Thyroid gland (tissue), 4 donors: ENCODE measurements around the gene BBS7. TPM values are rescaled to one million over a fixed set of nuclear protein-coding genes. Genes with fewer than 3 reads are reported as not detected.

Experiments used
- DNase-seq, 2 donors: peaks; one replicate each; pipeline ENCODE4 v3.0.0-alpha.2; 2019
- H3K27ac ChIP-seq, 3 donors: fragments of 200-600 bp; sonication (generic); 1 replicate in 2 of 3; 2 replicates in 1 of 3; pipeline ENCODE4 v1.5.1; 2016 to 2019; ENCODE audit warnings: mild to moderate bottlenecking in 1 of 3, moderate library complexity in 1 of 3
- H3K27me3 ChIP-seq: fragments of 200-600 bp; sonication (generic); one replicate; pipeline ENCODE4 v1.5.1; 2019
- H3K36me3 ChIP-seq, 2 donors: fragments of 200-600 bp; sonication (generic); one replicate each; pipeline ENCODE4 v1.5.1; 2016 to 2019
- H3K4me1 ChIP-seq, 2 donors: fragments of 200-600 bp; sonication (generic); one replicate each; pipeline ENCODE4 v1.5.1; 2017 to 2019
- H3K4me3 ChIP-seq, 3 donors: fragments of 200-600 bp; sonication (generic); replicated peaks in 1 of 3; 1 replicate in 2 of 3; 2 replicates in 1 of 3; pipeline ENCODE4 v1.5.1; 2016; ENCODE audit warnings: mild to moderate bottlenecking in 1 of 3
- H3K9me3 ChIP-seq: fragments of 200-600 bp; sonication (generic); one replicate; pipeline ENCODE4 v1.5.1; 2017
- CTCF ChIP-seq, 6 experiments: fragments of 200-600 bp in 3 of 6; fragments of 450-650 bp in 3 of 6; sonication (generic) in 3 of 6; IDR thresholded peaks; one replicate each; pipeline ENCODE4 v1.5.1; 2016 to 2019; ENCODE audit warnings: antibody characterized with exemption in 6 of 6, mild to moderate bottlenecking in 2 of 6, inconsistent platforms in 1 of 6, moderate library complexity in 1 of 6
- POLR2A ChIP-seq, 2 donors: fragments of 450-650 bp; IDR thresholded peaks; one replicate each; pipeline ENCODE4 v1.6.1; 2017; ENCODE audit warnings: antibody characterized with exemption in 2 of 2, mild to moderate bottlenecking in 2 of 2, moderate library complexity in 1 of 2
- WGBS, 2 donors: methylation state at CpG; one replicate each; pipeline ENCODE4 v1.1.5; 2017; 5-methylcytosine and 5-hydroxymethylcytosine counted together
- intact Hi-C: fragments of 100-400 bp; cut with DNase I; formaldehyde crosslinking; loops from one replicate; pipeline ENCODE4 v1.15.1; 2023
- total RNA-seq, 4 donors: library from RNA; depleted of rRNA; stranded (reverse); fragments of >200 nt; gene quantifications; one replicate each; pipeline ENCODE4 v1.2.3, GENCODE V29; 2016

Gene BBS7
- total RNA-seq, 4 donors from 2014 or later = 15.0 to 34.1 (median 24.5) TPM

GRCh38 chr4:121822796-121823504, 47.3 kb downstream of the BBS7 start:
- WGBS, 2 donors = 2 to 5% methylated on average over 30 of the region's 30 CpGs
- Histone ChIP-seq H3K36me3 (peaks cover 0 to under 1% of the 10 kb centered on the region in 2 donors), H3K27ac (no peak overlapping the region), H3K4me3 (peak overlapping the region in 2 of 3 donors; percentile 48 to 50), H3K27me3 (no peaks in the 10 kb centered on the region), H3K4me1 (peaks cover 7 to 8% of the 10 kb centered on the region in 2 donors), H3K9me3 (no peaks in the 10 kb centered on the region)
- TF ChIP-seq POLR2A (IDR thresholded peaks at IDR 0.05) = no peak
- TF ChIP-seq CTCF (IDR thresholded peaks at IDR 0.05) = no peak
- peak; percentile 20 to 46 for DNase-seq
- intact Hi-C loops = no loop called here

GRCh38 chr4:121822047-121822446, 48.2 kb downstream of the BBS7 start:
- Histone ChIP-seq H3K27me3 (no peaks in the 10 kb centered on the region), H3K27ac (no peak overlapping the region), H3K9me3 (no peaks in the 10 kb centered on the region), H3K4me3 (no peak overlapping the region), H3K4me1 (peaks cover 7 to 8% of the 10 kb centered on the region in 2 donors), H3K36me3 (peaks cover 0 to 7% of the 10 kb centered on the region in 2 donors)
- intact Hi-C loops = no loop called here
- WGBS, 2 donors = 79 to 90% methylated on average over 1 of the region's 1 CpG
- no peak for DNase-seq
- TF ChIP-seq POLR2A (IDR thresholded peaks at IDR 0.05) = no peak
- no peak for TF ChIP-seq CTCF (IDR thresholded peaks at IDR 0.05)

- H3K4me1 ChIP-seq = peaks cover 7 to 8% of the 10 kb centered on the region in 2 donors
- no peaks in the 10 kb centered on the region for H3K9me3 ChIP-seq
- H3K36me3 ChIP-seq = peaks cover 6 to 29% of the 10 kb centered on the region in 2 donors
- no peak for DNase-seq
- WGBS, 2 donors = 89 to 91% methylated on average over 1 of the region's 1 CpG
- no peaks in the 10 kb centered on the region for H3K27me3 ChIP-seq
- no peak overlapping the region for H3K4me3 ChIP-seq
- intact Hi-C loops = no loop called here
- TF ChIP-seq CTCF (IDR thresholded peaks at IDR 0.05) (no peak), POLR2A (IDR thresholded peaks at IDR 0.05) (no peak)
- no peak overlapping the region for H3K27ac ChIP-seq
Observed at GRCh38 chr4:121819216-121819965, 50.9 kb downstream of the BBS7 start.

- Histone ChIP-seq H3K36me3 (peaks cover 12 to 39% of the 10 kb centered on the region in 2 donors), H3K27me3 (no peaks in the 10 kb centered on the region), H3K27ac (no peak overlapping the region), H3K4me3 (no peak overlapping the region), H3K9me3 (no peaks in the 10 kb centered on the region), H3K4me1 (peaks cover 3 to 4% of the 10 kb centered on the region in 2 donors)
- intact Hi-C loops = no loop called here
- no peak for DNase-seq
- 31 to 98% methylated on average over 1 of the region's 1 CpG for WGBS, 2 donors
- TF ChIP-seq CTCF (IDR thresholded peaks at IDR 0.05) (no peak), POLR2A (IDR thresholded peaks at IDR 0.05) (no peak)
Observed at GRCh38 chr4:121818215-121818614, 52.1 kb downstream of the BBS7 start.

- 75 to 79% methylated on average over 1 of the region's 1 CpG for WGBS, 2 donors
- no peak for TF ChIP-seq POLR2A (IDR thresholded peaks at IDR 0.05)
- no peak for TF ChIP-seq CTCF (IDR thresholded peaks at IDR 0.05)
- peaks cover 15 to 44% of the 10 kb centered on the region in 2 donors for H3K36me3 ChIP-seq
- intact Hi-C loops = no loop called here
- H3K4me3 ChIP-seq = no peak overlapping the region
- DNase-seq = no peak
- no peak overlapping the region for H3K27ac ChIP-seq
- no peaks in the 10 kb centered on the region for H3K27me3 ChIP-seq
- H3K4me1 ChIP-seq = no peaks in the 10 kb centered on the region
- H3K9me3 ChIP-seq = no peaks in the 10 kb centered on the region
Observed at GRCh38 chr4:121817701-121818100, 52.6 kb downstream of the BBS7 start.
